ENCODE measurements around the gene MAN2B1. TPM values are rescaled to one million over a fixed set of nuclear protein-coding genes. Genes with fewer than 3 reads are reported as not detected.
"Not testable (repeated sequence)": the region's sequence is repeated elsewhere in the genome, so short reads cannot be mapped to it uniquely, and the experiment has no call there.

Gene MAN2B1
- 56.5 and 81.7 TPM in 2 replicates for total RNA-seq (2014; rRNA removed; shearing (Covaris generic))
- polyA plus RNA-seq (2016; fragmentation: Nextera tagmentation; extraction: Ambion mirVana) = 37.1 and 40.6 TPM in 2 replicates

DNA sequence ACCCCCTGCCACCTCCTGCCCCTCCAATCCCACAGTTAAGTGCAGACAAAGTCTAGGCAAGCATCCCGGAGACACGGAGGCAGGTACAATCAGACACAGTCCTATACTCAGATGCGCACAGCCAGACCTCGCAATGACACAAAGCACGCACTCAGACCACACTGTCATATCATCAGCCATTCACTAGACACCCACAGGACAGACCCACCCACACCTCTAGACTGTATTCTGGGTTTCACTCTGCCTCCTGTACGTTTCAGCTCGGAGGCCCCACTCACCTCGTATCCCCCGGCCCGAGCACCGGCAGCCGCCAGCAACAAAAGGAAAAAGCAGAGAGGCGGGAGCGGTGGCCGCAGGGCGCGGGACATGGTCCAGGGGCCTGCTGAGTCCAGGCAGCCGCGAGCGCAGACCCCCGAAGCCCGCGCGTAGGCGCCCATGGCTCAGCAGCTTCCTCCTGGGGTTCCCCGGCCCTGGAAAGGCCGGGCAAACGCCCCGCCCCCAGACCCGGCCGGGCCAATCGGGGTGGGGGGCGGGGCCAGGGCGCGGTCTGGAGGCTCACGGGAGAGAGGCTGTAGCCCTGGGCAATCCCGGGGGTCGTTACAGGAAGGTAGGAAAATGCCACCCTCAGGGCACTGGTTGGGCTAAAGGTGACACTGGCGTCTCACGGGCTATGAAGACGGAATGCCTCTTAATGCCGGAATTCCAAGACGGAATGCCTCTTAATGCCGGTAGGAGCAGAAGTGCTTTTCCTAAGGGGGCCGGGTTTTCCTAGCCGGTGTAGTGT is at the start of gene MAN2B1, which contains the start of gene WDR83:
TSS of gene MAN2B1 (minus strand) at position 478 of the 784 bp plus-strand sequence. CDS start at position 437, 41 bp downstream.
TSS of gene WDR83 (plus strand) at position 543 of the 784 bp plus-strand sequence. CDS start 2,984 bp downstream, outside the sequence.
- Histone ChIP-seq H3K4me2 (ENCODE audit: unreplicated experiment) (peak within 1 kb of the TSS; percentile 91), H3K9ac (peak within 1 kb of the TSS; percentile 96), H3K36me3 (ENCODE audit: low read depth) (no peaks in the 10 kb centered on the region), H3K9me3 (ENCODE audit: low read depth) (no peaks in the 10 kb centered on the region), H3K27me3 (replicated peaks; ENCODE audit: insufficient read depth) (no peaks in the 10 kb centered on the region), H3K79me2 (ENCODE audit: insufficient read depth) (peaks cover 55% of the 10 kb centered on the region), H3K4me1 (ENCODE audit: insufficient read depth) (peaks cover 26% of the 10 kb centered on the region), H3K4me3 (peak within 1 kb of the TSS; percentile 88), H2AFZ (peak within 1 kb of the TSS; percentile 92), H3K9me2 (ENCODE audit: insufficient read depth) (no peaks in the 10 kb centered on the region), H4K20me1 (ENCODE audit: insufficient read depth) (no peaks in the 10 kb centered on the region), H3F3A (ENCODE audit: insufficient read depth) (peaks cover 6% of the 10 kb centered on the region; the same call in 1 of the 2 replicates), H3K27ac (peak within 1 kb of the TSS; percentile 93)
- no peak for TF ChIP-seq EZH2phosphoT487 (IDR thresholded peaks at IDR 0.05; ENCODE audit: insufficient read depth, low read depth)
- TF ChIP-seq EZH2 (IDR thresholded peaks at IDR 0.05; ENCODE audit: insufficient read depth, poor library complexity, severe bottlenecking) = no peak
- WGBS, 2 experiments (ENCODE audit: low coverage in 1 of 2, low lambda C conversion rate in 2 of 2, missing lambda C conversion rate in 2 of 2) = 1% methylated on average over 36 to 46 of the region's 46 CpGs
- in situ Hi-C loops (cut with MboI) = no loop called here
- peak; percentile 87 for DNase-seq

DNA sequence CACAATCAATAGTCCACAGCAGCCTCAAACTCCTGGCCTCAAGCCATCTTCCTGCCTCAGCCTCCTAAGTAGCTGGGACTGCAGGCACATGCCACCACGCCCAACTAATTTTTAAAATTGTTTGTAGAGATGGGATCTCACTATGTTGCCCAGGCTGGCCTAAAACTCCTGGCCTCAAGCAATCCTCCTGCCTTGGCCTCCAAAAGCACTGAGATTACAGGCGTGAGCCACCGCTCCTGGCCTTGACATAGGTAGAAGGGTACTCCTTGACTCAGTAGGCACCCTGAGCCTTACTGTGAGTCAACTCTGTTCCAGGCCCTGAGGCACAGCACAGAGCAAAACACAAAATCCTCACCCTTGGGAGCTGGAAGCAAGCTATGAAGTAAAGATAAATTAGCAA is 49.4 kb upstream of the MAN2B1 start:
- H3K4me3 ChIP-seq = no peak overlapping the region
- H3K9me3 ChIP-seq (ENCODE audit: low read depth) = no peaks in the 10 kb centered on the region
- in situ Hi-C loops (cut with MboI) = no loop called here
- TF ChIP-seq EZH2phosphoT487 (IDR thresholded peaks at IDR 0.05; ENCODE audit: insufficient read depth, low read depth) (no peak), EZH2 (IDR thresholded peaks at IDR 0.05; ENCODE audit: insufficient read depth, poor library complexity, severe bottlenecking) (no peak)
- peaks cover 93% of the 10 kb centered on the region for H3K79me2 ChIP-seq (ENCODE audit: insufficient read depth)
- DNase-seq = no peak
- H3F3A ChIP-seq (ENCODE audit: insufficient read depth) = peaks cover 6% of the 10 kb centered on the region; the same call in 1 of the 2 replicates
- H3K4me1 ChIP-seq (ENCODE audit: insufficient read depth) = peaks cover 14% of the 10 kb centered on the region
- H4K20me1 ChIP-seq (ENCODE audit: insufficient read depth) = no peaks in the 10 kb centered on the region
- H3K27ac ChIP-seq = no peak overlapping the region
- H3K9ac ChIP-seq = no peak overlapping the region
- H3K4me2 ChIP-seq (ENCODE audit: unreplicated experiment) = no peak overlapping the region
- peaks cover 33% of the 10 kb centered on the region; the same call in 1 of the 2 replicates for H3K36me3 ChIP-seq (ENCODE audit: low read depth)
- H3K27me3 ChIP-seq (replicated peaks; ENCODE audit: insufficient read depth) = no peaks in the 10 kb centered on the region
- H3K9me2 ChIP-seq (ENCODE audit: insufficient read depth) = no peaks in the 10 kb centered on the region
- H2AFZ ChIP-seq = no peak overlapping the region
- WGBS, 2 experiments (ENCODE audit: low coverage in 1 of 2, low lambda C conversion rate in 2 of 2, missing lambda C conversion rate in 2 of 2) = 96 to 100% methylated on average over 3 of the region's 3 CpGs

DNA sequence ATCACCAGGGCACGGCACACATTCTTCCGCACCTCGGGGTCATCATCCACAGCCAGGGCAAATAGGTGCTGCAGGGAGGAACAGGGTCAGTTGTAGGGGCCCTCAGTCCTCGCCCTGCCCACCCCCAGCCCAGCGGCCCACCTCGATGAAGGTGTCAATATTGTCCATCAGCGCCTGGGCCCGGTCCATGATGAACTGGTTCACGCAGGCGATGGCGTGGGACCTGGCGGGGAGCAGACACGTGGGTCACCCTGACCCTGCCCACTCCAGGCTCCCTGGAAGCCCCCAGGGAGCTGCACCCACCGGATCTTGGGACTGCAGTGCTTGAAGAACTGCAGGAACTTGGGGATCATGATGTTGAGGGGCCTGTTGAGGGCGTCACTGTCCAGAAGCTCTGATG is 48.6 kb upstream of the MAN2B1 start:
- Histone ChIP-seq H3K4me2 (ENCODE audit: unreplicated experiment) (no peak overlapping the region), H3K27ac (no peak overlapping the region), H3K79me2 (ENCODE audit: insufficient read depth) (peaks cover 91% of the 10 kb centered on the region), H3K27me3 (replicated peaks; ENCODE audit: insufficient read depth) (no peaks in the 10 kb centered on the region), H2AFZ (no peak overlapping the region), H3K9me2 (ENCODE audit: insufficient read depth) (no peaks in the 10 kb centered on the region), H3K9me3 (ENCODE audit: low read depth) (no peaks in the 10 kb centered on the region), H3K4me1 (ENCODE audit: insufficient read depth) (peaks cover 9% of the 10 kb centered on the region), H3K36me3 (ENCODE audit: low read depth) (peaks cover 40% of the 10 kb centered on the region; the same call in 1 of the 2 replicates), H3K9ac (no peak overlapping the region), H4K20me1 (ENCODE audit: insufficient read depth) (no peaks in the 10 kb centered on the region), H3F3A (ENCODE audit: insufficient read depth) (no peaks in the 10 kb centered on the region), H3K4me3 (no peak overlapping the region)
- DNase-seq = no peak
- TF ChIP-seq EZH2 (IDR thresholded peaks at IDR 0.05; ENCODE audit: insufficient read depth, poor library complexity, severe bottlenecking) = no peak
- TF ChIP-seq EZH2phosphoT487 (IDR thresholded peaks at IDR 0.05; ENCODE audit: insufficient read depth, low read depth) = no peak
- WGBS, 2 experiments (ENCODE audit: low coverage in 1 of 2, low lambda C conversion rate in 2 of 2, missing lambda C conversion rate in 2 of 2) = 83 to 87% methylated on average over 15 of the region's 15 CpGs
- in situ Hi-C loops (cut with MboI) = no loop called here

DNA sequence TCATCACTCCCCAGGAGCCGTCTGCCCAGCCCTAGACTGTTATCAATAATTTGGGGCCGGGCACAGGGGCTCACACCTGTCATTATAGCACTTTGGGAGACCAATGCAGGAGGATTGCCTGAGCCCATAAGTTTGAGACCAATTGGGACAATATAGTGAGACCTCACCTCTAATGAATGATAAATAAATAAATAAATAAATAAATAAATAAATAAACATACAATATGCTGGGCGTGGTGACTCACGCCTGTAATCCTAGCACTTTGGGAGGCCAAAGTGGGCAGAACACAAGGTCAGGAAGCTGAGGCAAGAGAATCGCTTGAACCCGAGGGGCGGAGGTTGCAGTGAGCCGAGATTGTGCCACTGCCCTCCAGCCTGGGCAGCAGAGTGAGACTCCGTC is 46.8 kb upstream of the MAN2B1 start:
- DNase-seq; H4K20me1 ChIP-seq (ENCODE audit: insufficient read depth); in situ Hi-C loops (cut with MboI); H3K4me3 ChIP-seq; H3K27ac ChIP-seq; H3K9ac ChIP-seq; H3K4me2 ChIP-seq (ENCODE audit: unreplicated experiment); H3K27me3 ChIP-seq (replicated peaks; ENCODE audit: insufficient read depth); H3K9me3 ChIP-seq (ENCODE audit: low read depth); H2AFZ ChIP-seq; H3K4me1 ChIP-seq (ENCODE audit: insufficient read depth); H3F3A ChIP-seq (ENCODE audit: insufficient read depth); H3K9me2 ChIP-seq (ENCODE audit: insufficient read depth): not testable (repeated sequence)
- peaks cover 53% of the 10 kb centered on the region for H3K36me3 ChIP-seq (ENCODE audit: low read depth)
- 83 to 86% methylated on average over 9 of the region's 9 CpGs for WGBS, 2 experiments (ENCODE audit: low coverage in 1 of 2, low lambda C conversion rate in 2 of 2, missing lambda C conversion rate in 2 of 2)
- peaks cover 84% of the 10 kb centered on the region for H3K79me2 ChIP-seq (ENCODE audit: insufficient read depth)

DNA sequence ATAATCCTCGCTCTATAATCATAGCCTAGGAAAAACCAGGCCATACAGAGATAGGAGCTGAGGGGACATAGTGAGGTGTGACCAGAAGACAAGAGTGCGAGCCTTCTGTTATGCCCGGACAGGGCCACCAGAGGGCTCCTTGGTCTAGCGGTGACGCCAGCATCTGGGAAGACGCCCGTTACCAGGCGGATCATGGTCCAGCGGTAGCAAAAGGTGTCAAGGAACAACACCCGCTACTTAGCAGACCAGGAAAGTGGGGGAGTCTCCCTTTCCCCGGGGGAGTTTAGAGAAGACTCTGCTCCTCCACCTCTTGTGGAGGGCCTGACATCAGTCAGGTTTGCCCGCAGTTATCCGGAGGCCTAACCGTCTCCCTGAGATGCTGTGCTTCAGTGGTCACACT is 45.5 kb upstream of the MAN2B1 start:
- H3K9me3 ChIP-seq (ENCODE audit: low read depth); DNase-seq; H3K9me2 ChIP-seq (ENCODE audit: insufficient read depth); in situ Hi-C loops (cut with MboI); H3K9ac ChIP-seq; H3K27me3 ChIP-seq (replicated peaks; ENCODE audit: insufficient read depth); H3K4me1 ChIP-seq (ENCODE audit: insufficient read depth); H3K4me2 ChIP-seq (ENCODE audit: unreplicated experiment); H3K27ac ChIP-seq; H3F3A ChIP-seq (ENCODE audit: insufficient read depth); H4K20me1 ChIP-seq (ENCODE audit: insufficient read depth); H2AFZ ChIP-seq; H3K4me3 ChIP-seq: not testable (repeated sequence)
- Histone ChIP-seq H3K79me2 (ENCODE audit: insufficient read depth) (peaks cover 72% of the 10 kb centered on the region), H3K36me3 (ENCODE audit: low read depth) (peaks cover 62% of the 10 kb centered on the region)
- WGBS, 2 experiments (ENCODE audit: low coverage in 1 of 2, low lambda C conversion rate in 2 of 2, missing lambda C conversion rate in 2 of 2) = 43 to 44% methylated on average over 12 to 13 of the region's 14 CpGs

Measured in GM23248 (cell line).